H9 (cell line): ENCODE results near the gene CAMKV. TPM values are rescaled to one million over a fixed set of nuclear protein-coding genes. Genes with fewer than 3 reads are reported as not detected.
A peak's percentile ranks its signal among the peaks of the same experiment; 100 is the strongest.

Experiments
- DNase-seq: peaks from one replicate; pipeline ENCODE4 v3.0.0-alpha.2; 2017
- H2AFZ ChIP-seq: one replicate; pipeline ENCODE4 v1.6.1; 2013; ENCODE audit warnings: mild to moderate bottlenecking, low read length, control low read depth, moderate library complexity
- H2AK5ac ChIP-seq: 2 replicates; pipeline ENCODE4 v1.6.1; 2013; ENCODE audit warnings: low read length, control low read depth, mixed read lengths; ENCODE audit not compliant: insufficient read length
- H2BK120ac ChIP-seq: one replicate; pipeline ENCODE4 v1.6.1; 2013; ENCODE audit warnings: low read depth, mild to moderate bottlenecking, low read length, control low read depth, inconsistent platforms; ENCODE audit not compliant: poor library complexity, severe bottlenecking
- H2BK12ac ChIP-seq: 2 replicates; pipeline ENCODE4 v1.6.1; 2013; ENCODE audit warnings: low read length, control low read depth, mixed read lengths, low read depth; ENCODE audit not compliant: insufficient read length
- H2BK15ac ChIP-seq: 2 replicates; pipeline ENCODE4 v1.6.1; 2013; ENCODE audit warnings: low read depth, low read length, control low read depth
- H2BK20ac ChIP-seq: one replicate; pipeline ENCODE4 v1.6.1; 2013; ENCODE audit warnings: low read depth, mild to moderate bottlenecking, low read length, control low read depth, inconsistent platforms; ENCODE audit not compliant: poor library complexity, severe bottlenecking
- H2BK5ac ChIP-seq: 2 replicates; pipeline ENCODE4 v1.6.1; 2013; ENCODE audit warnings: low read length, control low read depth, mixed read lengths; ENCODE audit not compliant: insufficient read length
- H3K14ac ChIP-seq: 2 replicates; pipeline ENCODE4 v1.6.1; 2013; ENCODE audit warnings: low read length, control low read depth; ENCODE audit not compliant: insufficient read depth
- H3K18ac ChIP-seq: 2 replicates; pipeline ENCODE4 v1.6.1; 2013; ENCODE audit warnings: low read depth, mild to moderate bottlenecking, mixed read lengths, low read length, control low read depth; ENCODE audit not compliant: insufficient read length
- H3K23ac ChIP-seq: 2 replicates; pipeline ENCODE4 v1.6.1; 2013; ENCODE audit warnings: low read length, control low read depth, mixed read lengths, low read depth; ENCODE audit not compliant: insufficient read length
- H3K23me2 ChIP-seq: 2 replicates; pipeline ENCODE4 v1.6.1; 2013; ENCODE audit warnings: low read depth, mild to moderate bottlenecking, mixed read lengths, low read length, control low read depth; ENCODE audit not compliant: insufficient read length, poor library complexity, severe bottlenecking
- H3K27ac ChIP-seq: 2 replicates; pipeline ENCODE4 v1.5.1; 2013; ENCODE audit warnings: low read length, control low read depth, mixed read lengths, low read depth; ENCODE audit not compliant: insufficient read length
- H3K27me3 ChIP-seq: 2 replicates; pipeline ENCODE4 v1.6.1; 2013; ENCODE audit warnings: low read length, control low read depth, inconsistent platforms; ENCODE audit not compliant: insufficient read depth
- H3K4ac ChIP-seq: 2 replicates; pipeline ENCODE4 v1.6.1; 2013; ENCODE audit warnings: low read depth, mild to moderate bottlenecking, control low read depth, inconsistent platforms, low read length, moderate library complexity
- H3K4me1 ChIP-seq: 2 replicates; pipeline ENCODE4 v1.6.1; 2013; ENCODE audit warnings: low read length, control low read depth, inconsistent platforms; ENCODE audit not compliant: insufficient read depth
- H3K4me2 ChIP-seq: 2 replicates; pipeline ENCODE4 v1.6.1; 2013; ENCODE audit warnings: low read length, control low read depth, mixed read lengths; ENCODE audit not compliant: insufficient read length, insufficient read depth
- H3K56ac ChIP-seq: 2 replicates; pipeline ENCODE4 v1.6.1; 2013; ENCODE audit warnings: low read depth, mild to moderate bottlenecking, mixed read lengths, low read length, control low read depth; ENCODE audit not compliant: insufficient read length
- H3K79me1 ChIP-seq: 2 replicates; pipeline ENCODE4 v1.6.1; 2013; ENCODE audit warnings: low read depth, mild to moderate bottlenecking, moderate library complexity, low read length, control low read depth, inconsistent platforms; ENCODE audit not compliant: insufficient read depth, poor library complexity, severe bottlenecking
- H3K79me2 ChIP-seq: 2 replicates; pipeline ENCODE4 v1.6.1; 2013; ENCODE audit warnings: low read length, control low read depth, inconsistent platforms; ENCODE audit not compliant: insufficient read depth
- H3K9ac ChIP-seq: 2 replicates; pipeline ENCODE4 v1.6.1; 2013; ENCODE audit warnings: low read length, control low read depth, mixed read lengths; ENCODE audit not compliant: insufficient read length; ENCODE audit errors: extremely low read depth
- H3K9me3 ChIP-seq: one replicate; pipeline ENCODE4 v1.6.1; 2013; ENCODE audit warnings: low read depth, low read length, inconsistent platforms; ENCODE audit not compliant: control insufficient read depth
- H3T11ph ChIP-seq: one replicate; pipeline ENCODE4 v1.6.1; 2013; ENCODE audit warnings: mild to moderate bottlenecking, low read length, control low read depth, inconsistent platforms
- H4K20me1 ChIP-seq: one replicate; pipeline ENCODE4 v1.6.1; 2013; ENCODE audit not compliant: control insufficient read depth, insufficient read length, insufficient read depth
- H4K5ac ChIP-seq: 2 replicates; pipeline ENCODE4 v1.6.1; 2013; ENCODE audit warnings: low read depth, mild to moderate bottlenecking, mixed read lengths, low read length, control low read depth; ENCODE audit not compliant: insufficient read length
- H4K8ac ChIP-seq: replicated peaks from 2 replicates; pipeline ENCODE4 v1.6.1; 2013; ENCODE audit warnings: low read length, control low read depth, mixed read lengths, low read depth; ENCODE audit not compliant: insufficient read length
- H4K91ac ChIP-seq: 2 replicates; pipeline ENCODE4 v1.6.1; 2013; ENCODE audit warnings: low read depth, mild to moderate bottlenecking, moderate library complexity, mixed read lengths, low read length, control low read depth; ENCODE audit not compliant: insufficient read length
- H3K27ac Mint-ChIP-seq, 3 experiments: 2 replicates in 2 of 3; 3 replicates in 1 of 3; pipeline ENCODE4 v1.8.0; 2020 to 2021; ENCODE audit warnings: mixed read lengths in 3 of 3, mild to moderate bottlenecking in 1 of 3, moderate library complexity in 1 of 3
- H3K27me3 Mint-ChIP-seq: 2 replicates; pipeline ENCODE4 v1.8.0; 2021; ENCODE audit warnings: low read depth, mild to moderate bottlenecking, moderate library complexity, mixed read lengths
- H3K36me3 Mint-ChIP-seq, 3 experiments: 2 replicates in 2 of 3; 3 replicates in 1 of 3; pipeline ENCODE4 v1.8.0; 2020 to 2021; ENCODE audit warnings: low read depth in 3 of 3, mixed read lengths in 3 of 3; ENCODE audit not compliant: insufficient read depth in 1 of 3
- H3K4me1 Mint-ChIP-seq, 2 experiments: 2 replicates each; pipeline ENCODE4 v1.8.0; 2020; ENCODE audit warnings: mixed read lengths in 2 of 2
- H3K4me3 Mint-ChIP-seq, 2 experiments: 2 replicates in 1 of 2; 3 replicates in 1 of 2; pipeline ENCODE4 v1.8.0; 2020 to 2021; ENCODE audit warnings: mild to moderate bottlenecking in 2 of 2, mixed read lengths in 2 of 2, moderate library complexity in 1 of 2
- H3K9me3 Mint-ChIP-seq, 2 experiments: 2 replicates in 1 of 2; 3 replicates in 1 of 2; pipeline ENCODE4 v1.8.0; 2020; ENCODE audit warnings: mild to moderate bottlenecking in 2 of 2, mixed read lengths in 2 of 2, moderate library complexity in 1 of 2
- CTCF ChIP-seq: fragments of 200-600 bp; sonication (generic); conservative IDR thresholded peaks from 3 replicates; pipeline ENCODE4 v1.8.0; 2021; ENCODE audit warnings: antibody characterized with exemption, mild to moderate bottlenecking
- WGBS: extraction: QIAGEN DNeasy Blood & Tissue Kit; methylation state at CpG from one replicate; pipeline ENCODE4 v1.1.7; 2013; ENCODE audit warnings: missing lambda C conversion rate, low lambda C conversion rate, mixed read lengths; ENCODE audit not compliant: insufficient read length; ENCODE audit errors: extremely low coverage; 5-methylcytosine and 5-hydroxymethylcytosine counted together
- total RNA-seq: library from RNA; stranded (reverse); gene quantifications from 2 replicates; pipeline ENCODE4 v1.2.1, GENCODE V29; 2021

CAMKV gene
- total RNA-seq, 1 experiment from 2014 or later = 54.2 TPM

DNA sequence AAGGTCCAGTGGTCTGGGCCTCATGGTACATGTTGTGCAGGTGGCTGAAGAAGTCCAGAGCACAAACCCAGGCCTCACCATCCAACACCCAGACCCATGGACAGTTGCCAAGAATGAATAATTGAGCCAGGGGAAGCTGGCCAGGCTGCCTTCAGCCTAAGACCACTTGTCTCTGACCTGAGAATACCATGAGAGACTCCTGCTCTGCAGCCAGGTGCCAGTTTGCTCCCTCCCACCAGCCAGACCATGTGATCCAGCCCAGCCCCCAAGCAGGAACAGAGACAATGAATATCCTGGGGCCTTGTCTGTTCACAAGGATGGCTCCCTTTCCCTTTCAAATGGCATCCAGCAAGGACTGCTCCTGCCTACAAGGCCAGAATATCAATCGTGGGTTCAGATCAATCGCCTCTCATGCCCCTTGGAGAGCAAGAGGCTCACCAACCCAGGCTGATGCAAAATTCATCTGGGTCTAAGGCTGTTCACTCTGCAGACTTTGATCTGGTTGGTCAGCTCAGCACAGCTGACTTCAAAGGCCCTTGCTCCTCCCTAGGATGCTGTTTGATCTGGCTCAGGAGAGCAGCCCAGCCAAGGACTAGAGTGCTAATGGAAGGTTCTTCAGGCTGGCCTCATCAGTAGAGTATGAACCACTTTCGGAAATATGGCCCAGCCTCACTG is 26.7 kb downstream of the CAMKV start:
- H3K4me1 Mint-ChIP-seq = peaks cover 13 to 17% of the 10 kb centered on the region in 2 experiments
- Histone ChIP-seq H3K4me1 (no peaks in the 10 kb centered on the region), H4K91ac (no peak overlapping the region), H2AK5ac (no peak overlapping the region), H2BK15ac (no peak overlapping the region), H3K4ac (no peak overlapping the region), H3K4me2 (no peak overlapping the region), H2BK12ac (no peak overlapping the region), H3K27ac (no peak overlapping the region), H3K9me3 (no peaks in the 10 kb centered on the region), H4K8ac (no peak overlapping the region), H3K23me2 (no peaks in the 10 kb centered on the region), H3K23ac (no peak overlapping the region), H3K56ac (no peak overlapping the region), H4K20me1 (no peaks in the 10 kb centered on the region), H3T11ph (no peak overlapping the region), H3K9ac (no peak overlapping the region), H2AFZ (no peak overlapping the region), H2BK5ac (no peak overlapping the region), H3K14ac (no peak overlapping the region), H3K18ac (no peak overlapping the region), H2BK20ac (no peak overlapping the region), H3K79me2 (no peaks in the 10 kb centered on the region), H3K27me3 (no peaks in the 10 kb centered on the region), H3K79me1 (no peaks in the 10 kb centered on the region), H2BK120ac (no peak overlapping the region), H4K5ac (no peak overlapping the region)
- no peak overlapping the region; a peak in 1 of 5 replicates for H3K4me3 Mint-ChIP-seq
- H3K27me3 Mint-ChIP-seq = no peaks in the 10 kb centered on the region
- peaks cover 33 to 73% (median 68%) of the 10 kb centered on the region in 3 experiments; a peak in 6 of 7 replicates for H3K36me3 Mint-ChIP-seq
- WGBS = no CpG with 5 or more reads among the region's 3 CpGs
- no peak for DNase-seq
- H3K27ac Mint-ChIP-seq = peak overlapping the region; percentile 61 to 76 (median 65); a peak in 5 of 7 replicates
- no peak for TF ChIP-seq CTCF
- H3K9me3 Mint-ChIP-seq = no peaks in the 10 kb centered on the region
